ENCODE measurements around the gene SLIRP.
"Not testable (repeated sequence)": the region's sequence is repeated elsewhere in the genome, so short reads cannot be mapped to it uniquely, and the experiment has no call there.

Gene SLIRP

GRCh38 chr14:77730976-77731497, 23.1 kb downstream of the SLIRP start:
- H3K9ac ChIP-seq (ENCODE audit: low read length in 5 of 5): no peak overlapping the region
- H3K4me3 ChIP-seq (ENCODE audit: low read depth in 1 of 5, low read length in 5 of 5): no peak overlapping the region
- no peaks in the 10 kb centered on the region for H3K27me3 ChIP-seq (ENCODE audit: control insufficient read depth in 5 of 5, insufficient read depth in 4 of 5, low read length in 5 of 5)
- H3K27ac ChIP-seq (ENCODE audit: low read depth, low read length): no peak overlapping the region
- H3K9me3 ChIP-seq (ENCODE audit: control insufficient read depth in 5 of 5, low read length in 5 of 5): no peaks in the 10 kb centered on the region
- H3K4me1 ChIP-seq (ENCODE audit: control insufficient read depth in 5 of 5, insufficient read depth in 5 of 5, low read length in 5 of 5): no peaks in the 10 kb centered on the region
- peaks cover 66 to 95% (median 91%) of the 10 kb centered on the region in 5 donors for H3K36me3 ChIP-seq (ENCODE audit: control insufficient read depth in 5 of 5, insufficient read depth in 5 of 5, low read length in 5 of 5)

GRCh38 chr14:77738559-77739250, 30.8 kb downstream of the SLIRP start:
- Histone ChIP-seq H3K4me1 (ENCODE audit: control insufficient read depth in 5 of 5, insufficient read depth in 5 of 5, low read length in 5 of 5) (peaks cover 0 to 5% (median 0%) of the 10 kb centered on the region in 5 donors), H3K27me3 (ENCODE audit: control insufficient read depth in 5 of 5, insufficient read depth in 4 of 5, low read length in 5 of 5) (no peaks in the 10 kb centered on the region), H3K9me3 (ENCODE audit: control insufficient read depth in 5 of 5, low read length in 5 of 5) (no peaks in the 10 kb centered on the region), H3K4me3 (ENCODE audit: low read depth in 1 of 5, low read length in 5 of 5) (no peak overlapping the region), H3K27ac (ENCODE audit: low read depth, low read length) (no peak overlapping the region), H3K9ac (ENCODE audit: low read length in 5 of 5) (no peak overlapping the region), H3K36me3 (ENCODE audit: control insufficient read depth in 5 of 5, insufficient read depth in 5 of 5, low read length in 5 of 5) (peaks cover 33 to 67% (median 51%) of the 10 kb centered on the region in 5 donors)

- Histone ChIP-seq H3K36me3 (ENCODE audit: control insufficient read depth in 5 of 5, insufficient read depth in 5 of 5, low read length in 5 of 5) (peaks cover 20 to 51% (median 32%) of the 10 kb centered on the region in 5 donors), H3K4me3 (ENCODE audit: low read depth in 1 of 5, low read length in 5 of 5) (no peak overlapping the region), H3K9me3 (ENCODE audit: control insufficient read depth in 5 of 5, low read length in 5 of 5) (no peaks in the 10 kb centered on the region), H3K9ac (ENCODE audit: low read length in 5 of 5) (no peak overlapping the region), H3K4me1 (ENCODE audit: control insufficient read depth in 5 of 5, insufficient read depth in 5 of 5, low read length in 5 of 5) (peaks cover 2 to 14% (median 11%) of the 10 kb centered on the region in 5 donors), H3K27me3 (ENCODE audit: control insufficient read depth in 5 of 5, insufficient read depth in 4 of 5, low read length in 5 of 5) (no peaks in the 10 kb centered on the region), H3K27ac (ENCODE audit: low read depth, low read length) (no peak overlapping the region)
Measured at GRCh38 chr14:77741438-77741837, 33.5 kb downstream of the SLIRP start.

GRCh38 chr14:77746064-77746702, 38.3 kb downstream of the SLIRP start:
- Histone ChIP-seq H3K4me3 (ENCODE audit: low read depth in 1 of 5, low read length in 5 of 5) (no peak overlapping the region), H3K36me3 (ENCODE audit: control insufficient read depth in 5 of 5, insufficient read depth in 5 of 5, low read length in 5 of 5) (peaks cover 22 to 48% (median 39%) of the 10 kb centered on the region in 5 donors), H3K27me3 (ENCODE audit: control insufficient read depth in 5 of 5, insufficient read depth in 4 of 5, low read length in 5 of 5) (no peaks in the 10 kb centered on the region), H3K4me1 (ENCODE audit: control insufficient read depth in 5 of 5, insufficient read depth in 5 of 5, low read length in 5 of 5) (peaks cover 2 to 13% (median 11%) of the 10 kb centered on the region in 5 donors), H3K27ac (ENCODE audit: low read depth, low read length) (peak overlapping the region; percentile 60), H3K9ac (ENCODE audit: low read length in 5 of 5) (no peak overlapping the region), H3K9me3 (ENCODE audit: control insufficient read depth in 5 of 5, low read length in 5 of 5) (no peaks in the 10 kb centered on the region)

GRCh38 chr14:77747425-77747824, 39.5 kb downstream of the SLIRP start:
- H3K36me3 ChIP-seq (ENCODE audit: control insufficient read depth in 5 of 5, insufficient read depth in 5 of 5, low read length in 5 of 5): peaks cover 25 to 55% (median 46%) of the 10 kb centered on the region in 5 donors
- not testable (repeated sequence) for H3K4me3 ChIP-seq (ENCODE audit: low read depth in 1 of 5, low read length in 5 of 5); H3K27me3 ChIP-seq (ENCODE audit: control insufficient read depth in 5 of 5, insufficient read depth in 4 of 5, low read length in 5 of 5); H3K9ac ChIP-seq (ENCODE audit: low read length in 5 of 5); H3K27ac ChIP-seq (ENCODE audit: low read depth, low read length); H3K9me3 ChIP-seq (ENCODE audit: control insufficient read depth in 5 of 5, low read length in 5 of 5)
- peaks cover 2 to 13% (median 11%) of the 10 kb centered on the region in 5 donors for H3K4me1 ChIP-seq (ENCODE audit: control insufficient read depth in 5 of 5, insufficient read depth in 5 of 5, low read length in 5 of 5)

GRCh38 chr14:77752266-77752665, 44.4 kb downstream of the SLIRP start:
- Histone ChIP-seq H3K9ac (ENCODE audit: low read length in 5 of 5) (no peak overlapping the region), H3K27me3 (ENCODE audit: control insufficient read depth in 5 of 5, insufficient read depth in 4 of 5, low read length in 5 of 5) (no peaks in the 10 kb centered on the region), H3K36me3 (ENCODE audit: control insufficient read depth in 5 of 5, insufficient read depth in 5 of 5, low read length in 5 of 5) (peaks cover 29 to 54% (median 44%) of the 10 kb centered on the region in 5 donors), H3K4me1 (ENCODE audit: control insufficient read depth in 5 of 5, insufficient read depth in 5 of 5, low read length in 5 of 5) (peaks cover 0 to 3% (median under 1%) of the 10 kb centered on the region in 5 donors), H3K4me3 (ENCODE audit: low read depth in 1 of 5, low read length in 5 of 5) (no peak overlapping the region), H3K27ac (ENCODE audit: low read depth, low read length) (no peak overlapping the region), H3K9me3 (ENCODE audit: control insufficient read depth in 5 of 5, low read length in 5 of 5) (no peaks in the 10 kb centered on the region)

- H3K27me3 ChIP-seq (ENCODE audit: control insufficient read depth in 5 of 5, insufficient read depth in 4 of 5, low read length in 5 of 5): no peaks in the 10 kb centered on the region
- no peak overlapping the region for H3K9ac ChIP-seq (ENCODE audit: low read length in 5 of 5)
- H3K27ac ChIP-seq (ENCODE audit: low read depth, low read length): no peak overlapping the region
- H3K4me3 ChIP-seq (ENCODE audit: low read depth in 1 of 5, low read length in 5 of 5): no peak overlapping the region
- peaks cover 29 to 51% (median 41%) of the 10 kb centered on the region in 5 donors for H3K36me3 ChIP-seq (ENCODE audit: control insufficient read depth in 5 of 5, insufficient read depth in 5 of 5, low read length in 5 of 5)
- H3K9me3 ChIP-seq (ENCODE audit: control insufficient read depth in 5 of 5, low read length in 5 of 5): no peaks in the 10 kb centered on the region
- H3K4me1 ChIP-seq (ENCODE audit: control insufficient read depth in 5 of 5, insufficient read depth in 5 of 5, low read length in 5 of 5): peaks cover 0 to 8% (median 2%) of the 10 kb centered on the region in 5 donors
Measured at GRCh38 chr14:77752799-77753516, 45.1 kb downstream of the SLIRP start.

GRCh38 chr14:77760381-77761204, 52.7 kb downstream of the SLIRP start, which contains the start of gene SNW1:
SNW1 (minus strand) TSS chr14:77761156; CDS start chr14:77761127, 29 bp downstream.
- H3K27me3 ChIP-seq (ENCODE audit: control insufficient read depth in 5 of 5, insufficient read depth in 4 of 5, low read length in 5 of 5): no peaks in the 10 kb centered on the region
- peak within 1 kb of the TSS; percentile 88 for H3K27ac ChIP-seq (ENCODE audit: low read depth, low read length)

GRCh38 chr14:77761205-77761931, 53.5 kb downstream of the SLIRP start:
- H3K9me3 ChIP-seq (ENCODE audit: control insufficient read depth in 5 of 5, low read length in 5 of 5): no peaks in the 10 kb centered on the region
- H3K27ac ChIP-seq (ENCODE audit: low read depth, low read length): peak overlapping the region; percentile 88
- H3K4me3 ChIP-seq (ENCODE audit: low read depth in 1 of 5, low read length in 5 of 5): peak overlapping the region; percentile 83 to 100 (median 93)
- no peaks in the 10 kb centered on the region for H3K27me3 ChIP-seq (ENCODE audit: control insufficient read depth in 5 of 5, insufficient read depth in 4 of 5, low read length in 5 of 5)
- peak overlapping the region; percentile 29 to 97 (median 89) for H3K9ac ChIP-seq (ENCODE audit: low read length in 5 of 5)
- H3K36me3 ChIP-seq (ENCODE audit: control insufficient read depth in 5 of 5, insufficient read depth in 5 of 5, low read length in 5 of 5): peaks cover 0 to 6% (median 0%) of the 10 kb centered on the region in 5 donors
- H3K4me1 ChIP-seq (ENCODE audit: control insufficient read depth in 5 of 5, insufficient read depth in 5 of 5, low read length in 5 of 5): peaks cover 2 to 40% (median 35%) of the 10 kb centered on the region in 5 donors

More at GRCh38 chr14:77760381-77761204, 52.7 kb downstream of the SLIRP start, which contains the start of gene SNW1:
- Histone ChIP-seq H3K4me1 (ENCODE audit: control insufficient read depth in 5 of 5, insufficient read depth in 5 of 5, low read length in 5 of 5) (peaks cover 2 to 40% (median 35%) of the 10 kb centered on the region in 5 donors), H3K4me3 (ENCODE audit: low read depth in 1 of 5, low read length in 5 of 5) (peak within 1 kb of the TSS; percentile 83 to 100 (median 93)), H3K9me3 (ENCODE audit: control insufficient read depth in 5 of 5, low read length in 5 of 5) (no peaks in the 10 kb centered on the region), H3K36me3 (ENCODE audit: control insufficient read depth in 5 of 5, insufficient read depth in 5 of 5, low read length in 5 of 5) (peaks cover 0 to 6% (median 0%) of the 10 kb centered on the region in 5 donors), H3K9ac (ENCODE audit: low read length in 5 of 5) (peak within 1 kb of the TSS; percentile 75 to 97 (median 89))

Measured in subcutaneous abdominal adipose tissue (tissue), 5 donors.